Heart left ventricle (tissue), 16 donors: ENCODE measurements around the gene TAS1R3. TPM values are rescaled to one million over a fixed set of nuclear protein-coding genes. Genes with fewer than 3 reads are reported as not detected.

Experiments used
- ATAC-seq, 4 donors: fragments of 200-7000 bp; cut with Tn5 transposase; one replicate each; pipeline ENCODE4 v1.9.1; 2020 to 2022; ENCODE audit warnings: moderate library complexity in 4 of 4, mild to moderate bottlenecking in 3 of 4, moderate number of reproducible peaks in 1 of 4
- DNase-seq, 5 donors: peaks; one replicate each; pipeline ENCODE4 v3.0.0-alpha.2; 2020
- H3K27ac ChIP-seq, 12 donors: fragments of 200-600 bp; sonication (generic) in 4 of 12; one replicate each; pipeline versions ENCODE4 v1.5.0 to v1.8.0; 2016 to 2022; ENCODE audit warnings: mild to moderate bottlenecking in 2 of 12
- H3K27me3 ChIP-seq, 9 donors: fragments of 200-600 bp; sonication (generic) in 2 of 9; one replicate each; pipeline versions ENCODE4 v1.5.1 to v1.8.0; 2016 to 2022; ENCODE audit warnings: mild to moderate bottlenecking in 3 of 9
- H3K36me3 ChIP-seq, 9 donors: fragments of 200-600 bp; sonication (generic) in 2 of 9; one replicate each; pipeline versions ENCODE4 v1.5.0 to v1.8.0; 2018 to 2022; ENCODE audit warnings: mild to moderate bottlenecking in 2 of 9
- H3K4me1 ChIP-seq, 12 donors: fragments of 200-600 bp; sonication (generic) in 4 of 12; one replicate each; pipeline versions ENCODE4 v1.5.0 to v1.8.0; 2016 to 2022; ENCODE audit warnings: mild to moderate bottlenecking in 3 of 12
- H3K4me3 ChIP-seq, 12 donors: fragments of 200-600 bp; sonication (generic) in 4 of 12; one replicate each; pipeline versions ENCODE4 v1.5.0 to v1.8.0; 2017 to 2022; ENCODE audit warnings: mild to moderate bottlenecking in 9 of 12, moderate library complexity in 4 of 12
- H3K9me3 ChIP-seq, 12 donors: fragments of 200-600 bp; sonication (generic) in 4 of 12; one replicate each; pipeline versions ENCODE4 v1.5.0 to v1.8.0; 2016 to 2022; ENCODE audit warnings: mild to moderate bottlenecking in 1 of 12
- CTCF ChIP-seq, 12 donors: fragments of 200-600 bp; sonication (generic) in 4 of 12; IDR thresholded peaks; one replicate each; pipeline versions ENCODE4 v1.5.0 to v1.8.0; 2018 to 2022; ENCODE audit warnings: antibody characterized with exemption in 12 of 12, mild to moderate bottlenecking in 5 of 12
- POLR2A ChIP-seq, 2 donors: fragments of 450-650 bp; IDR thresholded peaks; one replicate each; pipeline ENCODE4 v1.6.1; 2017; ENCODE audit warnings: antibody characterized with exemption in 2 of 2, mild to moderate bottlenecking in 2 of 2, moderate library complexity in 2 of 2
- WGBS, 4 donors: extraction: QIAGEN DNeasy Blood & Tissue Kit in 2 of 4; methylation state at CpG; one replicate each; pipeline versions ENCODE4 v1.1.5 to v1.1.7; 2013 to 2018; 5-methylcytosine and 5-hydroxymethylcytosine counted together
- intact Hi-C, 10 donors: fragments of 100-400 bp; cut with DNase I; formaldehyde crosslinking; loops; one replicate each; pipeline versions ENCODE4 v1.11.1 to v1.14.2; 2022
- polyA plus RNA-seq, 2 donors: library from polyadenylated mRNA; stranded (reverse); fragments of 200-250 nt; gene quantifications; one replicate each; pipeline ENCODE4 v1.2.3, GENCODE V29; 2013
- total RNA-seq, 9 donors: library from RNA; depleted of rRNA in 2 of 9; stranded (reverse); fragments of >200 nt in 2 of 9; fragmentation: NEBNext Ultra II Directional in 3 of 9; extraction: Animal tissue kit (Norgen Biotek cat#: 25700) in 3 of 9; gene quantifications; one replicate each; pipeline versions ENCODE4 v1.1.0 to v1.2.4, GENCODE V29; 2016 to 2023
- donor health status: ischemic (EF 13 %, LVEDD 7.1; RV severe dilation, severe dysfunction).
- donor health status: healthy with polysubstance abuse.
- donor health status: DM: no; HTN: yes; CAD: no.
- donor health status: DM: no; HTN: no; CAD: no.
- donor health status: ischemic (EF 25% LVEDD 6.9; RV normal size, moderate dysfunction).
- donor health status: ischemic (EF 25% LVEDD 5.7; RV mildly dilated, moderate dysfunction).
- donor health status: healthy.
- donor health status: DM: yes; HTN: yes; CAD: no.
- donor health status: ischemic (EF 35%, LVEDD 5.7; RV mildly dilated, moderate dysfunction).
- donor health status: nonischemic (EF 11% LVEDD 7.7; RV severe dilation, severe dysfunction).
- donor health status: DM: yes; HTN: yes; CAD: no.
- donor health status: PGD.
- donor health status: ischemic (EF 29% LVEDD 5.4; RV normal size, mild dysfunction).
- donor health status: nonischemic (EF 23%, LVEDD 6.1; RV moderate dilation, normal function).

TAS1R3 gene
- total and polyA plus RNA-seq, 11 donors: 0.21 to 1.3 (median 0.38) TPM

GRCh38 chr1:1310476-1311053 lies 20.5 kb upstream of the TAS1R3 start:
- ATAC-seq (no peak), DNase-seq (no peak)
- Histone ChIP-seq H3K4me3 (no peak overlapping the region), H3K27me3 (no peaks in the 10 kb centered on the region), H3K27ac (peak overlapping the region in 1 of 12 donors; percentile 96), H3K9me3 (no peaks in the 10 kb centered on the region), H3K4me1 (peaks cover 12 to 36% (median 28%) of the 10 kb centered on the region in 12 donors), H3K36me3 (peaks cover 0 to 56% (median 49%) of the 10 kb centered on the region in 9 donors)
- intact Hi-C loops: no loop called here
- WGBS, 4 donors: 85 to 91% (median 89%) methylated on average over 18 to 21 of the region's 21 CpGs
- TF ChIP-seq CTCF (IDR thresholded peaks at IDR 0.05): no peak
- no peak for TF ChIP-seq POLR2A (IDR thresholded peaks at IDR 0.05)

GRCh38 chr1:1311107-1312104 lies 19.7 kb upstream of the TAS1R3 start:
- Histone ChIP-seq H3K4me1 (peaks cover 3 to 27% (median 19%) of the 10 kb centered on the region in 12 donors), H3K9me3 (no peaks in the 10 kb centered on the region), H3K36me3 (peaks cover 0 to 60% (median 53%) of the 10 kb centered on the region in 9 donors), H3K27ac (no peak overlapping the region), H3K4me3 (no peak overlapping the region), H3K27me3 (no peaks in the 10 kb centered on the region)
- TF ChIP-seq POLR2A (IDR thresholded peaks at IDR 0.05) (no peak), CTCF (IDR thresholded peaks at IDR 0.05) (no peak)
- DNase-seq (no peak), ATAC-seq (no peak)
- intact Hi-C loops: no loop called here
- 88 to 92% (median 91%) methylated on average over 17 to 22 of the region's 22 CpGs for WGBS, 4 donors

- Histone ChIP-seq H3K36me3 (peaks cover 0 to 71% (median 58%) of the 10 kb centered on the region in 9 donors), H3K27me3 (no peaks in the 10 kb centered on the region), H3K27ac (no peak overlapping the region), H3K9me3 (no peaks in the 10 kb centered on the region), H3K4me3 (no peak overlapping the region), H3K4me1 (peaks cover 0 to 22% (median 13%) of the 10 kb centered on the region in 12 donors)
- TF ChIP-seq POLR2A (IDR thresholded peaks at IDR 0.05) (no peak), CTCF (IDR thresholded peaks at IDR 0.05) (no peak)
- intact Hi-C loops: no loop called here
- 90 to 93% (median 92%) methylated on average over 21 to 49 of the region's 49 CpGs for WGBS, 4 donors
- DNase-seq (no peak), ATAC-seq (no peak)
These were observed 18.4 kb upstream of the TAS1R3 start for GRCh38 chr1:1312450-1313314.
